Type B pancreatic cell (in vitro differentiated cells): ENCODE data around the gene PPP1R3G. TPM values are rescaled to one million over a fixed set of nuclear protein-coding genes. Genes with fewer than 3 reads are reported as not detected.

Experiments
- DNase-seq: peaks from one replicate; pipeline ENCODE4 v3.0.0; 2021; ENCODE audit warnings: mixed read lengths; ENCODE audit not compliant: unreplicated experiment; ENCODE audit errors: extremely low spot score
- H3K27ac Mint-ChIP-seq: 2 replicates; pipeline ENCODE4 v1.8.0; 2021; ENCODE audit warnings: mild to moderate bottlenecking, mixed read lengths
- H3K27me3 Mint-ChIP-seq: 2 replicates; pipeline ENCODE4 v1.8.0; 2021; ENCODE audit warnings: mixed read lengths
- H3K36me3 Mint-ChIP-seq: 2 replicates; pipeline ENCODE4 v1.8.0; 2021; ENCODE audit warnings: mixed read lengths
- H3K4me1 Mint-ChIP-seq: one replicate; pipeline ENCODE4 v1.8.0; 2021; ENCODE audit warnings: mixed read lengths; ENCODE audit not compliant: unreplicated experiment
- H3K4me3 Mint-ChIP-seq: 2 replicates; pipeline ENCODE4 v1.8.0; 2021; ENCODE audit warnings: mild to moderate bottlenecking, mixed read lengths
- H3K9me3 Mint-ChIP-seq: 2 replicates; pipeline ENCODE4 v1.8.0; 2021; ENCODE audit warnings: mixed read lengths
- total RNA-seq: library from RNA; stranded (reverse); gene quantifications from 2 replicates; pipeline ENCODE4 v1.2.1, GENCODE V29; 2021; ENCODE audit warnings: low replicate concordance
- TF ChIP-seq, protein P1 (sequence below): fragments of 200-600 bp; sonication (generic); conservative IDR thresholded peaks from 2 replicates; pipeline ENCODE4 v1.5.0; 2021; ENCODE audit warnings: antibody characterized with exemption, mild to moderate bottlenecking

PPP1R3G gene
- total RNA-seq, 1 donor from 2014 or later, result 0.19 TPM

DNA sequence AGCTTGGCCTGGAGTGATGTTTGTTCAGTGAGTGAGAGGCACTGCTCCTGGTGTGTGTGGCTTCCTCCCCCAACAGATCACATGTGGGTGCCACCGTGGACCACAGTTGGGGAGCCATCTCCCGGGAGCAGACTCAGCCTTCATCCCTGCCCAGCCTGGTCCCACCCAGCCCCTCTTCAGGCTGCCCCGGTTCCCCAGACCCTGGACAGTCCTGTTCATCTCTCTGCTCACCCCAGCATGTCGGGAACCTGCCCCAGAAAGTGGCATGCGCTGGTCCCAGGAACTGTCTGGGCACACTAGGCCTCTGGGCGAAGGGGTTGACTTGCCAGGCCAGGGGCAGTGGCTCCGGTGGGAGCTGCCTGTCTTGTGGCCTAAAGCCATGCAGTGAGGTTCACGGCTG is 21.5 kb upstream of the PPP1R3G start:
- no peak overlapping the region for H3K4me3 Mint-ChIP-seq
- no peak overlapping the region for H3K27ac Mint-ChIP-seq
- no peaks in the 10 kb centered on the region for H3K9me3 Mint-ChIP-seq
- H3K4me1 Mint-ChIP-seq, result no peaks in the 10 kb centered on the region
- DNase-seq, result no peak
- H3K36me3 Mint-ChIP-seq, result no peaks in the 10 kb centered on the region
- no peaks in the 10 kb centered on the region for H3K27me3 Mint-ChIP-seq
- TF ChIP-seq, protein P1, sequence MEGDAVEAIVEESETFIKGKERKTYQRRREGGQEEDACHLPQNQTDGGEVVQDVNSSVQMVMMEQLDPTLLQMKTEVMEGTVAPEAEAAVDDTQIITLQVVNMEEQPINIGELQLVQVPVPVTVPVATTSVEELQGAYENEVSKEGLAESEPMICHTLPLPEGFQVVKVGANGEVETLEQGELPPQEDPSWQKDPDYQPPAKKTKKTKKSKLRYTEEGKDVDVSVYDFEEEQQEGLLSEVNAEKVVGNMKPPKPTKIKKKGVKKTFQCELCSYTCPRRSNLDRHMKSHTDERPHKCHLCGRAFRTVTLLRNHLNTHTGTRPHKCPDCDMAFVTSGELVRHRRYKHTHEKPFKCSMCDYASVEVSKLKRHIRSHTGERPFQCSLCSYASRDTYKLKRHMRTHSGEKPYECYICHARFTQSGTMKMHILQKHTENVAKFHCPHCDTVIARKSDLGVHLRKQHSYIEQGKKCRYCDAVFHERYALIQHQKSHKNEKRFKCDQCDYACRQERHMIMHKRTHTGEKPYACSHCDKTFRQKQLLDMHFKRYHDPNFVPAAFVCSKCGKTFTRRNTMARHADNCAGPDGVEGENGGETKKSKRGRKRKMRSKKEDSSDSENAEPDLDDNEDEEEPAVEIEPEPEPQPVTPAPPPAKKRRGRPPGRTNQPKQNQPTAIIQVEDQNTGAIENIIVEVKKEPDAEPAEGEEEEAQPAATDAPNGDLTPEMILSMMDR, result no peak

DNA sequence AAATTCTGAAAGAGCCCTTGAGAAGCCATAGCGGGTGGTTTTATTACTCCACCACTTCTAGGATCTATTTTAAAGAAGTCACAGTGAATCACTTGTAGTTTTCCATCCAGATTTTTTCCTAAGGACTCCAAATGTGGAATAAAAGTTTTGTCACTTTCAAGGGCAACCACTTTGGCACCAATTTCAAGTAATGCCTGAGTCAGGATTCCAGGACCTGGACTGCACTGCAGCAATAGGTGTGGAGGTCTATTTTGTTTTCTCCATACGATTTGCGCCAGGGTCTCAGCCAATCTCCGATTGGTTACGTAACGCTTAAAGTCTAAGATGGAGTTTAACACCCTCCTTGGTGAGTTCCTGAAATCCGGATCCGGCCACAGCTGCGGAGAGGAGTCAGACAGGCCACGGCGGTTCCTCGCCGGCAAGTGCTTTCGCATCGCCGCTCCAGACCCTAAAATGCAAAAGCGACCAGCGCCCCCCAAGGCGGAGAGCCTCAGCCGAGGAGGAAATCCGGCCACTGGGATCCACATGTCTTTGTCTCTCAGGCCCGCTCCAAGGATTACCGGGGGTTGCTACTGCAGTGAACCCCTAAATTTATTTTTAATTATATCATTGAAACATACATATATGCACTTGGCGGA is 18.6 kb upstream of the PPP1R3G start:
- no peaks in the 10 kb centered on the region for H3K4me1 Mint-ChIP-seq
- no peaks in the 10 kb centered on the region for H3K9me3 Mint-ChIP-seq
- H3K27ac Mint-ChIP-seq, result no peak overlapping the region
- TF ChIP-seq, protein P1, result no peak
- no peaks in the 10 kb centered on the region for H3K27me3 Mint-ChIP-seq
- no peaks in the 10 kb centered on the region for H3K36me3 Mint-ChIP-seq
- DNase-seq, result no peak
- H3K4me3 Mint-ChIP-seq, result no peak overlapping the region

DNA sequence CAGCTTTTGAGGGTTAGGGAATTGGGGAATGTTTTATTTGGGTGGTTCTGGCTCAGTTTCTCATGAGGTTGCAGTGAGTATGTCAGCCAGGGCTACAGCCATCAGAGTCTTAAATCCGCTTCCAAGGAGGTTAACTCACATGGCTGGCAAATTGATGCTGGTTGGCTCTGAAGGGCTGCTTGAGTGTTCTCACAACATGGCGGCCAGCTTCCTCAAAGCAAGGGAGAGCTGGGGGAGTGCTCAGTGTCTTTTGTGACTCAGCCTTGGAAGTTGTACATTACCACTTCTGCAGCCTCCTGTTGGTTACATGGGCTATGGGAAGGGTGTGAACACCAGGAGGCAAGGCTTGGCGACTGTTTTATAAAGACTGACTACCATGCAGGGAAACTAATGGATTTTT is 17.8 kb upstream of the PPP1R3G start:
- H3K9me3 Mint-ChIP-seq, result no peaks in the 10 kb centered on the region
- H3K4me3 Mint-ChIP-seq, result no peak overlapping the region
- no peak for DNase-seq
- TF ChIP-seq, protein P1, result no peak
- no peaks in the 10 kb centered on the region for H3K36me3 Mint-ChIP-seq
- H3K4me1 Mint-ChIP-seq, result no peaks in the 10 kb centered on the region
- H3K27ac Mint-ChIP-seq, result no peak overlapping the region
- H3K27me3 Mint-ChIP-seq, result no peaks in the 10 kb centered on the region

DNA sequence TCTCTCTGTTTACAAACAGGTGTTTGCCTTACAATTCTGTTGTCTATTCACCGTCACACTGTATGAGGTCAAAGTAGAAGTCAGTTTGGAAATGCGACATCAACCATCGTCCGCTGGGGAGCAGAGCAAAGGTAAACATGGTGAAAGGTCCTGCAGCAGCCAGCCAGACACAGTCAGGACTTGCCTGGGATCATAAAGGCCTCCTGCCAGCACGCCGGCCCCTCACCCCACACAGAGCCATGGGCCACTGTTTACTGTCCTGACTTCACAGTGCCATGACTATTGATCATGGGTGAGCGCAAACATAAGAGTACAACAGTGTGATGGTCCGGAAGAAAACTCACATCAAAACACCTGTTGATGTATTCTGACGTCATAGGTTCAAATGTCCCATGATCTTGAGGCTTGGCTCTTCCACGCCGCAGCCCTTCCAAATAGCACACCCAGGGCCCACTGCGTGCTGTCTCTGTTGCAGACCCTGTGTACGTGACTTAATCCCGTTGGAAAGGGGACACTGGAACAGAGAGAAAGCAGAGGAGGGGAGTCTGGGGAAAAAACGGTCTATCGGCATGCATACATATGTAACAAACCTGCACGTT is 16.9 kb upstream of the PPP1R3G start:
- Mint-ChIP-seq H3K27me3 (no peaks in the 10 kb centered on the region), H3K27ac (no peak overlapping the region), H3K9me3 (no peaks in the 10 kb centered on the region), H3K4me1 (no peaks in the 10 kb centered on the region), H3K36me3 (no peaks in the 10 kb centered on the region), H3K4me3 (no peak overlapping the region)
- DNase-seq, result no peak
- TF ChIP-seq, protein P1, result no peak

DNA sequence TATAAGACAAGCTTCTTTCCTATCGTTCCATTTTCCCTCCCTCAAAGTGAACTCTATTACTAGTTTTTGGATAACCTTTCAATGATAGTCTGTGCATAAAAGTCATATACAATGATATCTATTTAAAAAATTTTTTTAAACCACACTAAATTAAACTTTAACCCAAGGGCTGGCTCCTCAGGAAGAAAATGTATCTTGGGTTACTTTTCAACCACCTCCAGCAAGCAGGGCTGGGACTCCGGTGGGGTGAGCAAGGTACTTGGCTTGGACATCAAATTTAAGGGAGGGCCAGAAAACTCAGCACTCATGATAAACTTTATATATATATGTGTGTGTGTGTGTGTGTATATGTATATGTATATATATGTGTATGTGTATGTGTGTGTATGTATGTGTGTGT is 13.9 kb upstream of the PPP1R3G start:
- H3K27me3 Mint-ChIP-seq, result no peaks in the 10 kb centered on the region
- no peak overlapping the region for H3K27ac Mint-ChIP-seq
- no peak for DNase-seq
- no peaks in the 10 kb centered on the region for H3K4me1 Mint-ChIP-seq
- peaks cover 5% of the 10 kb centered on the region for H3K36me3 Mint-ChIP-seq
- no peak overlapping the region for H3K4me3 Mint-ChIP-seq
- TF ChIP-seq, protein P1, result no peak
- H3K9me3 Mint-ChIP-seq, result peaks cover 9% of the 10 kb centered on the region
